GM21367 (cell line): ENCODE results near the gene SAP30.
A peak's percentile ranks its signal among the peaks of the same experiment; 100 is the strongest.

Experiments
- ATAC-seq: cut with Tn5 transposase; IDR thresholded peaks from one replicate; pipeline ENCODE4 v1.9.1; 2021; ENCODE audit not compliant: unreplicated experiment

SAP30 gene

GRCh38 chr4:173365359-173365996 lies 5.3 kb upstream of the SAP30 start:
- ATAC-seq, result no peak

GRCh38 chr4:173367285-173367684 lies 3.5 kb upstream of the SAP30 start:
- peak; percentile 23 for ATAC-seq

GRCh38 chr4:173367946-173368345 lies 2.8 kb upstream of the SAP30 start:
- ATAC-seq, result no peak

- ATAC-seq, result peak; percentile 1
Observed at GRCh38 chr4:173370130-173370476, 651 bp upstream of the SAP30 start.

- peak; percentile 12 for ATAC-seq
Observed at GRCh38 chr4:173371292-173372192, 788 bp downstream of the SAP30 start.

- ATAC-seq, result no peak
Observed at GRCh38 chr4:173374588-173374987, 3.8 kb downstream of the SAP30 start.

GRCh38 chr4:173379929-173380328 lies 9.2 kb downstream of the SAP30 start:
- no peak for ATAC-seq

GRCh38 chr4:173380987-173381386 lies 10.2 kb downstream of the SAP30 start:
- peak; percentile 56 for ATAC-seq

GRCh38 chr4:173381610-173382009 lies 10.9 kb downstream of the SAP30 start:
- ATAC-seq, result no peak

GRCh38 chr4:173382349-173382748 lies 11.6 kb downstream of the SAP30 start:
- no peak for ATAC-seq

- ATAC-seq, result no peak
Observed at GRCh38 chr4:173386751-173387150, 16.0 kb downstream of the SAP30 start.

- ATAC-seq, result no peak
Observed at GRCh38 chr4:173391701-173392100, 20.9 kb downstream of the SAP30 start.

- ATAC-seq, result no peak
Observed at GRCh38 chr4:173397604-173398003, 26.9 kb downstream of the SAP30 start.

- no peak for ATAC-seq
Observed at GRCh38 chr4:173398220-173398619, 27.5 kb downstream of the SAP30 start.

- ATAC-seq, result no peak
Observed at GRCh38 chr4:173398779-173399415, 28.1 kb downstream of the SAP30 start, which contains the start of gene SCRG1. TSS of gene SCRG1 (minus strand) at chr4:173399116. CDS start at chr4:173391414, 7,702 bp downstream.

GRCh38 chr4:173401063-173401462 lies 30.3 kb downstream of the SAP30 start:
- ATAC-seq, result no peak

- no peak for ATAC-seq
Observed at GRCh38 chr4:173403051-173403450, 32.3 kb downstream of the SAP30 start.

GRCh38 chr4:173404296-173404865 lies 33.6 kb downstream of the SAP30 start:
- no peak for ATAC-seq

GRCh38 chr4:173405840-173406606 lies 35.3 kb downstream of the SAP30 start:
- ATAC-seq, result no peak

- ATAC-seq, result no peak
Observed at GRCh38 chr4:173410079-173410478, 39.3 kb downstream of the SAP30 start.
